Renal cortex interstitium (tissue), 15 donors: ENCODE data around the gene OR8B12. TPM values are rescaled to one million over a fixed set of nuclear protein-coding genes. Genes with fewer than 3 reads are reported as not detected.

Experiments used
- DNase-seq, 11 donors: peaks; one replicate each; pipeline ENCODE4 v3.0.0-alpha.2; 2013; ENCODE audit warnings: low read depth in 9 of 11, low spot score in 4 of 11; ENCODE audit errors: extremely low read depth in 1 of 11
- long read RNA-seq, 16 experiments: transcript quantifications; one replicate each; lab custom pipeline, GENCODE V29; 2026
- polyA plus RNA-seq, 3 donors: library from polyadenylated mRNA; unstranded; fragments of 120-200 nt; gene quantifications; one replicate each; pipeline ENCODE4 v1.2.1, GENCODE V29; 2013; ENCODE audit not compliant: insufficient read length in 3 of 3

The OR8B12 gene
- polyA plus RNA-seq = not detected
- long read RNA-seq, donor 1 = 0 reads
- long read RNA-seq, donor 2, partial matches to known transcripts = 0 of 1 reads
- long read RNA-seq, donor 2, other reads (novel, unspliced or antisense) = 0 of 1 reads
- long read RNA-seq, donor 3 = 0 reads
- long read RNA-seq, donor 4 = 0 reads
- long read RNA-seq, donor 5 = 0 reads
- long read RNA-seq, donor 6 = 0 reads
- long read RNA-seq, donor 7 = 0 reads
- long read RNA-seq, donor 8 = 0 reads
- long read RNA-seq, donor 9 = 0 reads
- long read RNA-seq, donor 10 = 0 reads
- long read RNA-seq, donor 11 = 0 reads
- long read RNA-seq, donor 12 = 0 reads
- long read RNA-seq, donor 13 = 0 reads
- long read RNA-seq, donor 14 = 0 reads
- long read RNA-seq, donor 15 = 0 reads
- long read RNA-seq, donor 16 = 0 reads

- DNase-seq = no peak
Observed at GRCh38 chr11:124543554-124543953, at the start of gene OR8B12. TSS of gene OR8B12 (minus strand) at chr11:124543654. CDS start at chr11:124543654, 0 bp downstream.

- DNase-seq = no peak
Observed at GRCh38 chr11:124592627-124593026, 49.2 kb upstream of the OR8B12 start.

GRCh38 chr11:124591430-124591829 is 48.0 kb upstream of the OR8B12 start:
- DNase-seq = no peak

GRCh38 chr11:124586238-124586860 is 42.9 kb upstream of the OR8B12 start:
- DNase-seq = peak; percentile 28 to 60 (median 33)

- no peak for DNase-seq
Observed at GRCh38 chr11:124584681-124585372, 41.4 kb upstream of the OR8B12 start.

GRCh38 chr11:124583781-124584180 is 40.3 kb upstream of the OR8B12 start:
- no peak for DNase-seq

- no peak for DNase-seq
Observed at GRCh38 chr11:124582565-124582964, 39.1 kb upstream of the OR8B12 start.

GRCh38 chr11:124581817-124582216 is 38.4 kb upstream of the OR8B12 start:
- no peak for DNase-seq

- no peak for DNase-seq
Observed at GRCh38 chr11:124578761-124579160, 35.3 kb upstream of the OR8B12 start.

GRCh38 chr11:124577716-124578427 is 34.4 kb upstream of the OR8B12 start:
- DNase-seq = no peak

- DNase-seq = no peak
Observed at GRCh38 chr11:124570160-124570559, 26.7 kb upstream of the OR8B12 start.

- DNase-seq = no peak
Observed at GRCh38 chr11:124569697-124570096, 26.2 kb upstream of the OR8B12 start, which contains the start of gene OR8A1. TSS of gene OR8A1 (plus strand) at chr11:124569997. CDS start at chr11:124570120, 123 bp downstream.

GRCh38 chr11:124556828-124557227 is 13.4 kb upstream of the OR8B12 start:
- DNase-seq = no peak

- no peak for DNase-seq
Observed at GRCh38 chr11:124551987-124552386, 8.5 kb upstream of the OR8B12 start.

GRCh38 chr11:124551189-124551588 is 7.7 kb upstream of the OR8B12 start:
- DNase-seq = no peak

- DNase-seq = no peak
Observed at GRCh38 chr11:124543145-124543544, 309 bp downstream of the OR8B12 start.

- DNase-seq = no peak
Observed at GRCh38 chr11:124541204-124541603, 2.2 kb downstream of the OR8B12 start.

- peak in 1 of 11 donors; percentile 4 for DNase-seq
Observed at GRCh38 chr11:124538019-124538418, 5.4 kb downstream of the OR8B12 start.

- no peak for DNase-seq
Observed at GRCh38 chr11:124536520-124536919, 6.9 kb downstream of the OR8B12 start.
